HuH-7 (cell line): ENCODE measurements around the gene MYH10.

Experiments used
- DNase-seq: peaks from one replicate; pipeline ENCODE4 v3.0.0; 2011; ENCODE audit warnings: low spot score

The MYH10 gene

DNA sequence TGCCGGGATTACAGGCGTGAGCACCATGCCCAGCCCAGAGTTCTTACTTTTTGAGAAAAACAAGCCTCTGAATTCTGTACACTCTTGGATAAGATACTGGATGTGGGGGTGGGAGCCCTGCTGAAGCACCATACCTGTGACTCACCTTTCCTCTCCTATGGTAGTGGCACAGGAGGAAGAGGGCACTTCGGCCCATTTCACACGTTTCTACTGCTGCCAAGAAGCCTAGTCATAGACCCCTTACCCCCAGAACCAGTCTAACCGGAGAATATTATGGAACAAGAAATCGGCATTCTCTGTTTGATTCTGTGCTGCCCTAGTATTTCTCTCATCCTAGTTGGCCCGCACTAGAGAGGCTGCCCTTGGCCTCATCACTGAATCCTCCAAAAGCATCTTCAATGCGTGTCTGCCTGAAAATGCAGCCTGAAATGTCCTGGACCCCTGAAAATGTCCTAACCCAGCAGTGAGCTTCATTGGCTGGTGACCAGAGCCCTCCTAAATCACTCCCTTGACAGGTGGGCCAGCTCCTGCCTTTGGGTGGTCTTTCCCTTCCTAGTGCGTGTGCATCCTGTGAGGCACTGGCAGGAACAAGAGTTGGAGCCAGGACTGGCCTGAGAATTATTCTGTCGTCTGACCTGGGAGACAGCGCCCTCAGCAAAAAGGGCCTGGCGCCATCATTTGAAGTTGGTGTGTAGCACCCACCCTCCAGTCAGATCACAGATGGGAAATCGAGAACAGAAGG, 156.9 kb downstream of the MYH10 start:
- no peak for DNase-seq

DNA sequence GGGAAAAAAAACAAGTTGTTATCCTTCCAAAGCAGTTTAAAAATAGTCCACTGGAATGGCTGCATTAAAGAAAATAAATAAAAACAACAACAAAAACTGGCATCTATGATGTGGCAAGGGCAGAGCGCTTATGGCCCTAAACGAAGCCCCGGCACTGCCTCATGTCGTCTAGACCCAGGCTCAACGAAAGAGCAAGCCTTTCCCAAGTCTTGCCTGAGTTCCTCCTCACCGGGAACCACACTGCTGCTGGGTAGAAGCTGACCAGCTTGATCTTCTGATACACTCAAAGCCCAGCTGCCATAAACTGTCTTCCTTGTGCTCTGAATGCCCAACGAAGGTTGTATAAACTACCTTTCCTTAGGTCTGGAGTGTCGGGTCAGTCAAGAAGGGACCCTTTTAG, 157.9 kb downstream of the MYH10 start:
- no peak for DNase-seq

DNA sequence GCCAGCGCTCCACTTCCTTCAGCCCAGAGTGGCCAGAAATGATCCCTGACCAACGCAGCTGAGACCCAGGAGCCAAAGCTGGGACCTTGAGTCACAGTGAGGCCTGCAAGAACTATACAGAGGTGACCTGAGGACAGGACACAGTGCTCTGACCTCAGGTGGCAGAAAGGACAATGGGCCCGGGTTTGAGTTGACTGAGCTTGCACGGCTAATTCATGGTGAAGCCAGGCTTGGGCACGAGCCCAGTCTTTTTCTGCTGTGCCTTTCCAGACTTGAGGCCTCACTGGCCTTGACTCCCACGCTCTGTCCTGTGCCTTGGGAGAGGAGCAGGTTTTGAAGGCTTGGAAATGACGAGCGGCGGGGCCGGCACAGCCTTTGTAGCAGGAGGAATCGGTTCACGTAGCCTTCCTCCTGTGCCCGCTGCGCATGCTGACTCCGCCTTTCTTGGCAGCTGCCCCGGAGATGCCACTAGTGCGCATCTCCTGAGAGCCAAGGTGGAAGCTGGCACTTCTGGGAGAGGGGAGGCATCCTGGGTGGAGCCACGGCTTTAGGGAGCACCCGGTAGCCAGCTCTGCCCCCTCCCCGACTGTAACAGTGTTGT, 160.0 kb downstream of the MYH10 start:
- DNase-seq: no peak

DNA sequence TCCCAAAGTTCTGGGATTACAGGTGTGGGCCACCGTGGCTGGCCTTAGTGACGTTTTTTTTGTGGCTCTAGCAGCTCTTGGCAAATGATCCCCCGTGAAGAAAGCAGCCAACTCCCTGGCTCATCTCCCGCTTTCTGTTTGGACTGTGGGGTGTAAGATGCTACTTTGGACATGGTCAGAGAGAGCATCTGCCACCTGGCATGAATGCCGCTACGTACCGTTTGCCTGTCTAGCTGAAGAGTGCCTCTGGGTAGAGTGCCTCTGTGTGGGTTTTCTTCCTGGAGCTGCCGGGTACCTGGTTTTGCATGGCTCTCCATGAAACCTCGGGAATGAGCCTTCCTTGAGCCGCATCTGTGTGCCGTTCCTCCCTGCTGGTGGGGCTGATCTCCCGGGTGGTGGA, 160.6 kb downstream of the MYH10 start:
- no peak for DNase-seq

DNA sequence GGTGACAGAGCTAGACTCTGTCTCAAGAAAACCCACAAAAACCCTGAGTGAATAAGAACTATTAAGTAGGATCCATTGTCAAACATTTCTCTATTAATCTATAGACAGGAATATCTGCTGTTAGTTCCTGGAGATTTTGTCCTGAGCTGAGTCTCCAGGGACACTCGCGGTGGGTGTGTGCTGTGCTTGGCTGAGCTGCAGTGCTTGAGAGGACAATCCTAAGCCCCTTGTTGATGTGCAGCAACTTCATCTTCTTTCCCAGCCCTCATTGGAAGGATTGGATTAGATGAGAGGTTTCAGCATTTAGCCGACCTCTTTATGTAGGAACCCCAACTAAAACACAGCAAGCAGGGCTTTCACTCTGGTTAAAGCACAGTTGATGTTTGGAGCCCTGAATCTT, 161.5 kb downstream of the MYH10 start:
- no peak for DNase-seq

DNA sequence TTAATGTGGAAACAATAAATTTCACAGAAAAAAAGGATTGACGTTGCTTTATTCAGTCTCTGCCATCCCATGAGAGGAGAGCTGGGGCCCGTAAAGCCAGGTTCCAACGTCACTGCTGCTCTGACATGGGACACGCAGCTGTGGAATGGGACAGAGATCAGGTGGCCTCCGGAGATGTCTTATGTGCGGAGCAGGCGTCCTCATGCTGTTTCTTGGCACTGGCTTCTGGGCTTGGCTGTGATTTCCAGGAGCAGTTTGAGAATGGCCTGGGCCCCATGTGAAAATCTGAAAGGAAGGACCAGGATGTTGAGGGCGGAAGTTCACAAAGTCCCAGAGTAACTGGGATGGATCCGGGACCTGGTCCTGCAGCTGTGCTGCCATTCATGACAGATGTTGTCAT, 162.4 kb downstream of the MYH10 start:
- DNase-seq: no peak

DNA sequence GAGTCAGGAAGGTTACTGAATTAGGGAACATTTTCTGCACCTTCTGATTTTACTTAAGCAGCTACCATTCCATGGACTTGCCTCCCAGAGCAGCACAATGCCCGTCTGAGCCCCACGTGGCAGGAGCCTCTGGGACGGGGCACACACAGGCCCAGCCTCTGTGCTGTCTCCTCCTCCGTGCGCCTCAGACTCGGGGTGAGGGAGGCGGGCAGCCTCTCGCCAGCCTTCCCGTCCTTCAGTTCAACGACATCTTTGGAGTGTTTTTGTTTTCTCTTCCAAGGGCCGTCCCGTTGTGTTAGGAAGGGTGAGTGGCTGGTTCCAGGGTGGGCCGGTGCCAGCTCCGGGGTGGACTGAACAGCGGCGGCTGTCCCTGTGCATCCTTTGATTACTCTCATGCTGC, 163.0 kb downstream of the MYH10 start:
- no peak for DNase-seq

DNA sequence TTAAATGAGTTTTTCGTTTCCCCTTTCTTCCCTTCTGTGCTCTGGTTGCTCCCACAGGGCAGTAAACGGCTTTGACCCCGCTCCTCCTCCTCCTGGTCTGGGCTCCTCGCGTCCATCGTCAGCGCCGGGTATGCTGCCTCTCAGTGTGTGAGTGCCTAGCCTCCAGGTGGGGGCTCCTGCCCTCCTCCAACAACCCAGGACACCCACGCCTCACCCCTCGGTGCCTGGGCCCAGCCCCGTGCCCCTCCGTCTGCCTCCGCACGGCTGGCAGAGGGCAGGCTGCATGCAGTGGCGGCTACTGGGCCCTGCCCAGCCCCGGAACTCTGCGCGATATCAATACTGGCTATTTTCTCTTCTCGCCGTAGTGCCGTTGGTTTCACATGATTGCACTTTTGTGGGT, 163.7 kb downstream of the MYH10 start:
- no peak for DNase-seq

DNA sequence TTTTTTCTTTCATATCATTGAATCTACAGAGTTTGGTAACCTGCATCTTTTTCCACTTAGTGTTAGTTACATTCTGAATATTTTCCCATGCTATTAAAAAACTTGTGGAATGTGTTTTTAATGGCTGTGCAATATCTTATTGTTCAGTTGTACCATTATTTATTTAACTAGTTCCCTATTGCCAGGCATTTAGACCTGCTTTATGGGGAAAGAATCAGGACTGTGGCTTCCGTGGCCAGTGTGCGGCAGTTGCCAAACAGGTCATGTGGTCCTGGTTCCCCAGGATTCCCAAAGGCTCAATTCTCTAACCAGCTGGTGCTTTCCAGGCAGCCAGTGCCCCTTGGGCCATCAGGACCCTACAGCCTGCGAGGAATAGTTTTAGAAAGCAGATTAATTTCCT, 164.1 kb downstream of the MYH10 start:
- no peak for DNase-seq

DNA sequence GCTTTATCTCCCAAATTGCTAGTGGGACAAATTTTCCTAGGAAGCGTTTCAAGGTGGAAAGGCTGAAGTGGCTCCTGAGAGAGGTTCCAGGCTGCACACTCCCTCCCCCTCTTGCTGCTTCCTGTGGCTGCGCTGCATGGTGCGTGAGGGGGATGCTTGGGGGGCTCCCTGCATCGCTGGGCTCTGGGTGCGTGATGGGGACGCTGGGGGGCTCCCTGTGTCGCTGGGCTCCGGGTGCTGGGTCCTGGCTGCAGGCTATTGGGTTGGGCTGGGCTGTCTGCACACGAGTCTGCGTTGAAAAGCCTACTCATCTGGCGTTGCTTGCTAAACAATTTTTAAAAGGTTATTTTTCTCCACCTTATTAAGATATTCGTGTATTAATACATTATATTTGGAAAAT, 164.8 kb downstream of the MYH10 start:
- DNase-seq: no peak

DNA sequence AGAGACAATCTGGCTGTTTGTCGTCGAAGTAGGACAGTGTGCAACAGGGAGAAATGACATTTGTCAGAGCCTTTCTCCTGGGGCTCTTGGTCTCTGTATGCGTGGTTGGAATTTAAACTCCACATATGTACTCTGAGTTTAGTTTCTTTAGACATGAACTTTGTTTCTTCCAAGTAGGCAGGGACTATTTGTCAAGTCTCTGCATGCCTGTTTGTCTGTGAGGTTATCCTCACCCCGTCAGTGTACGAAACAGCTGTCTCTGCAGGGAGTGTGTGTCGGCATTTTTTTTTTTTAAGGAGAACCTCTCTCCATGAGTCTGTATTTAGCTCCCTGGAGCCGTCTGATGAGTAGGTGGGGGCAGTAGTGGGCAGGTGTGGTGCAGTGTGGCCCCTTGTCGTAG, 165.2 kb downstream of the MYH10 start:
- DNase-seq: no peak

DNA sequence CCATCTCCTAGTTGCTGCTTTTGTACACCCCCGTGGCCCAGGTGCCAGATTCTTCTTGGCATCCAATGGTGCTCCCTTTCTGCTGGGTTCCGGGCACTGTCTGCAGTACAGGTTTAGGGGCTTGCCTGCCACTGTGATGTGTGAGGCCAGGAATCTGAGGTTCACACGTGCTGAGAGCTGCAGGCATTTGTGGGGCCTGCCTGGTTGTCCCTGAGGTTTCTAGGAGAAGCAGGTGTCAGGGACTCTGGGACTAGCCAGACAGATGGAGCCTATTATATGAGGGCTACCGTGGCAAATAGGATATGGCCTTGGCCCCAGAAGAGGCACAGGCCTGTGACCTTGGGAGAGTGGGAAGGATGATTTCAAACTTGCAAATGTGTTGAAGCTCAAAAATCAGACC, 165.6 kb downstream of the MYH10 start:
- DNase-seq: no peak

DNA sequence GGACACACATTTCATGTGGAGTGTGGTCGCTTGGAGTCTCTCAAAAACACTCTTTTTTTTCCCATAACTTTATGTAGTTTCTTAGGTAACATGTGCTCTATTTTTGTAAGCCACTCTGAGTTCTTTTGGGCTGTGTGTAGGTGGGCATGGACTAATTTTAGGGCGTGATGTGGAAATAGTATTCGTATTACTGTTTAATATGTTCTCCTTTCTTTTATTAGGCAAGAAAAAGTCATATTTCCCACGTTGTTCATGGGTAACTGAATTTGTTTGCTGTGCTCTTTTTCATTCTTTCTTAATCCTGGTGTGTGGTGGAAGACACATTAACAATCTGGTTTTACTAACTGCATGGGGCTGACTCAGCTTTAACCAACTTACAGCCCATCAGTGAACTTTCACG, 167.4 kb downstream of the MYH10 start:
- no peak for DNase-seq

DNA sequence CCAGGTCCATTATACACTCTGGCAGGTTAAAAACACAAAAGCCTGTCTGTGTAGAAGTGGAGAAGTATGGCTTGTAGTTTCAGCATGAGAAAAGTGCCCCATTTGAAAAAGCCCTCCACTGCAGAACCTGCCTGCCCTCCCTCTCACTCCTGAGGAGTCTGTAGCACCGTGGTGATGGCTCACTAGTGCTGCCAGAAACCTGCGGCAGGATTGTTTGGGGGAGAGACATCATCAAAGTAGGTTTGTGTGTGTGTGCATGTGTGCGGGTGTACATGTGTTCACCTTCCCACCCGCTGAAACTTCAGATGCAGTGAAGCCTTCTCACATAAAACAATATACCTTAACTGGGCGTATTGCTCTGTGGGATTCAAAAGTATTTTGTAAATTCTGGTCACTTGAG, 168.0 kb downstream of the MYH10 start:
- DNase-seq: no peak

DNA sequence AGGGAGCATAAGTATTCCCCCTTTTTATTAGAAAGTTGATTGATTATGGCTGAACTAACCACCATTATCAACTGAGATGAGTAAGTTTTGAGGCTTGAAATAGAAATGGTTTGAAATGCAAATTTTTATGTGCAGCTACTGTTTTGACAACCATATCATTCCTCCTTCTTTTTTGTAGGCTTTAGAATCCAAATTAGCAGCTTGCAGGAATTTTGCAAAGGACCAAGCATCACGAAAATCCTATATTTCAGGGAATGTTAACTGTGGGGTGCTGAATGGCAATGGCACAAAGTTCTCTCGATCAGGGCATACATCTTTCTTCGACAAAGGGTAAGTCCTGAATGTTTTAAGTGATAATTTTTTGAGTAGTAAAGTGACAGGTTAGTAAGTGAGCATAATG, 170.7 kb downstream of the MYH10 start:
- no peak for DNase-seq

DNA sequence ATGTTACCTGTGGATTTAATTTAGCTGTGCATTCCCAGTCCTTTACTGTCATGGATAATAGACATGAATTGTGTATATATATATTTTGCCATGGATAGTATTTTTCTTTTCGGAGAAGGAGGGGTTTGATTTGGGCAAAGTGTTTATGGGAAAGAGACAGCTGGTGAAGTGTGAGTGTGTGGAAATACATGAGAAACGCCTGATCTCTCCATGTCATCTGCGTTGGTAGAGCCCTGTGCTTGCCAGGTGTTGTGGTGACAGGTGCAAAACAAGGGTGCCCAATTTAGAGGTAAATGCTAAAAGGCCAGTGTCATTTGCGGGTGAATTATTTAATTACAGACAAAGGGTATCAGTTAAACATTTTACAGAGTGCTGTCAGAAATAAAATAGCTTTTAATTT, 171.4 kb downstream of the MYH10 start:
- DNase-seq: no peak

DNA sequence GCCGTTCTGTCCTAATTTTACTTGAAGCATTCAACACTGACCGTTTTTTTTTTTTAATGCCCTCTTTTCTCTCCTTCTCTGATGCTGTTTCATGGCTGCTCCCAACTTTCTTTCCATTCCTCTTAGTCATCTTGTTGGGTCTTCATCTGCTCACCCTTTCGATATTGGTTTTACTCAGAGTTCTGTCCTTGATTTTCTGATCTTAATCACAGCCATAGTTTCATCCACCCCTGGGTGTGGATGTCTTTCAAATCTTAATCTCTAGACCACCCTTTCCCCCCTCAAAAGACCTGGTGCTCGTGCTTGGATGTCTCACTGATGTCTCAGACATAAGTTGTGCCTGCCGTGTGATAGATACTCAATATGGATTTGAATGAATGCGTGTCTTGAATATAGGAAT, 172.4 kb downstream of the MYH10 start:
- DNase-seq: no peak

DNA sequence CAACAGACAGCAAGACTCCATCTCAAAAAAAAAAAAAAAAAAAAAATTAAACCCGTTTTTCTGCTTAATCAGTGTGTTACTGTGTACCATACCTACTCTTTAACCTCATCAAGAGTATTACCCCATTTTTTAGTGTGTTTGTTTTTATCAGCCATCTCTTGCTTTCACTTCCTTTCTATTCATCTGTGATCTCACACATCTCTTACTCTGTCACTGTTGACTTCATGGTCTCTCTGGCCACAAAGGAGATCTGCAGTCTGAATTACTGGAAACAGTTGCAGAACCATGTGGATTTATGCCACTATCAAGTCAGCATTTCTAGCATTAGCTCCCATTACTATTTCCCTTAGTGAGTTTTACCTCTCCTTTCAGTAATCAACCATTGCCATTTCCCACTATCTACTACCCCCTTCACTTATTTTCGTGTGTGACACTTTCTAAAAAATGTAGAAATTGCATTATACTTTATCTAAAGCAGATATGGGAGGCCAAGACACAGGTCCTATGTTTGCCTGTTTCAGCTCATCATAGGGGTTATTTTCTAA, 174.8 kb downstream of the MYH10 start:
- no peak for DNase-seq

DNA sequence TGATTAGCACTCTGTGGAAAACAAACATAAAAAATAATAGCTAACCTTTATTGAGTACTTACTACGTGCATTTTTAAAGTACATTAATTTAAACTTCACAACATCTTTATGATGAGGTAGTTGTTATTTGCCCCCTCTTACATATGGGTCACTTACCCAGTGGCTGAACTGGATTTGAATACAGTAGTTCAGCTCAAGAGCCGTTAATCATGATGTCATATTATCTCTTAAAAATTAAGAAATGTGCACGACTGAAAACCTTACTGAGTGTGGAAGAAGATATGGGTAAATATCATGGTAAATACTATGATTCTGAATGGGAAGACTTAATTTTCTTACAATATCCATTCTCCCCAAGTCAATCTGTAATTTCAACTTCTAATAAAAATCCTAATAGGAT, 177.2 kb downstream of the MYH10 start:
- no peak for DNase-seq

DNA sequence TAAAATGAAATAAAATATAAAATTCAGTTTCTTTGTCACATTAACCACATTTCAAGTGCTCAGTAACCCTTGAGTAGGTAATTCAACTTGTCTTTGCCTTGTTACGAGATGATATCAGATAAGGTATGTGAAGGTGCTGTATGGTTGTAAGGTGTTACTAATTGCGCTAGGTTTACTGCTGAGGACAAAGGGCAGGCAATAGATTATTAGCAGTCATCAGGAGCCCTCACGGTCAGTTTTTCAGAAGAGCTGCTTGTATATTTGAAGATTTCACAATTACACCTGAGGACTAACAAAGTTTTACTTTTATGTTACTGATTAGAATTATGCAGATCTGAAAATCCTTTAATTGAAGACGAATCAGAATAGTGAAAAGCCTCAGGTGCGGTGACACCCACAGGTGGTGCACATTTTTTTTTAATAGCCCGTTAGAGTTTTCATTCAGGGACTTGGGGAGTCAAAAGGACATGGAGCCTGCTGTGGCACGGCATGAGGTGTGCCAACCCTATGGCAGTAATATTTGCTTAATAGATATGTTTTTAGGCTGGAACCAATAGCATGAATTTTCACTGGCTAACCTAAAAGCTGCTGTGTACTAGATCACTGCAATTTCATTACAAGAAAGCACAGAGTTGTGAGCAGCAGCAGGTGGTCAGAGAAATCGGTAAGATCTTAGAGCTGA, 178.5 kb downstream of the MYH10 start:
- DNase-seq: no peak

DNA sequence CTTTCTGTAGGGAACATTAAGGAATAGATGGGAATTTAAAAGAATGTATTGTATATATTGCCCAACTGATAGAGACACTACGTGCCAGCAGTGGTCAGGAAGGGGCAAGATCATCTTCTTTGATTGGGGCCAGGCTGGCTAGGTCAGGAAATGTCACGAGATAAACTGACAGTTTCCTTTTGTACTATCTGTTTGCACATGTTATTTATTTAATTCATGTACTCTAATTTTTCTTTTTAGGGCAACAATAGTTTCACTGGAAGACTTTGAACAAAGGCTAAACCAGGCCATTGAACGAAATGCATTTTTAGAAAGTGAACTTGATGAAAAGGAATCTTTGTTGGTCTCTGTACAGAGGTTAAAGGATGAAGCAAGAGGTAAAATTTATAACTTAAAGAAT, 182.2 kb downstream of the MYH10 start:
- no peak for DNase-seq

DNA sequence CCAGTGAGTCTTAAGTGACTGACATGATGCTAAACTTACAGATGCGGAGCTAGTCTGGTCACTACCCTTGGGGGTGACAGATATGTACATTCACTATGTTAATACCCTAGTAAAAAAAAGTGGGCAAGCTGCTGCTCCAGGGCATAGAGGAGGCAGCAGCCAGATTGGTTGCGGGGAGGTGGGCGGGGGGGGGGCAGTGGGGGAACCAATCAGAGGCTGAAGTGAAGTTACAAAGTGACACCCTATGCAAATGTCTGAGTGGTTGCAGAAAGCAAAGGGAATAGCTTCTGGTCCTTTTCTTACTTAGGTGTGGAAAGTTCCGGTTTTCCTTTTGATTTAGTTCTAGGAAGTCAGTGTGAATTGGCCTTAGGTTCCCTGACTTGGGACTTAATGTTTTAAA, 182.7 kb downstream of the MYH10 start:
- no peak for DNase-seq

DNA sequence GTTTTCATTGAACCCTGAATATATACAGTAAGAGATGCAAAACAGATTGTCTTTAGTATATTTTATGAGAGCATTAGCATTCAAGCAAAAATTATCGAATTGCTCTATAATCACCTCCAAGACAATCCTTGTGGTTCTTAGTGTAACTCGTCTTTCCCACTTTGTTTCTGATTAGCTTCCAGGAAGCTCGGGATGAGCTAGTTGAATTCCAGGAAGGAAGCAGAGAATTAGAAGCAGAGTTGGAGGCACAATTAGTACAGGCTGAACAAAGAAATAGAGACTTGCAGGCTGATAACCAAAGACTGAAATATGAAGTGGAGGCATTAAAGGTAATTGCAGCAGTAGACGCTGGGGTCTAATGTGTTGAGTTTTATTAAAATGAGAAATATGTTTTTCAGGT, 185.0 kb downstream of the MYH10 start:
- no peak for DNase-seq
